ENCODE data around the gene PGAP3. TPM values are rescaled to one million over a fixed set of nuclear protein-coding genes. Genes with fewer than 3 reads are reported as not detected.

PGAP3 gene
- total RNA-seq, 1 experiment from 2014 or later, result 8.4 TPM

DNA sequence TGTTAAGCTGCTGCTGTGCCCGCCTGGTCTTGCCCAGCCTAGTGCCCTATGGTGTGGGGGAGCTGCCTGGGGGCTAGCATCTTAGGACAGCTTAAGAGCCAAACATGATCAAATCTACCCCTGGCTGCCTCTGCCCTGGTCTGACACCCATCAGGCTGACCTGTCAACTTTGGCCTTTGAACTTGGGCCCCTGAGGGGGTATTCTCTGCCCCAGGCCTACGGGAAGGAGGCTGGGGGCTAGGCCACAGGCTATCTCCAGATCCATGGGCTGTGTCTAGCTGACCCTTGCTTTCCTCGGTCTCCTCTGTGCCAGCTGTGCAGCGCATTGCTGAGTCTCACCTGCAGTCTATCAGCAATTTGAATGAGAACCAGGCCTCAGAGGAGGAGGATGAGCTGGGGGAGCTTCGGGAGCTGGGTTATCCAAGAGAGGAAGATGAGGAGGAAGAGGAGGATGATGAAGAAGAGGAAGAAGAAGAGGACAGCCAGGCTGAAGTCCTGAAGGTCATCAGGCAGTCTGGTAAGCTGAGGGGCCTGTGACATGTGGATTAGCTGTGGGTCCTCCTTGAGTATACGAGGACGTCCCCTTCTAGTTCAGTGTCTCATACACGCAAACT lies 54.2 kb downstream of the PGAP3 start:
- Histone ChIP-seq H3K27me3 (replicated peaks) (peaks cover 14% of the 10 kb centered on the region; the same call in 1 of the 2 replicates), H3K27ac (no peak overlapping the region), H3K36me3 (peaks cover 4% of the 10 kb centered on the region), H3K9me3 (replicated peaks) (no peaks in the 10 kb centered on the region), H3K4me1 (replicated peaks) (peaks cover 13% of the 10 kb centered on the region), H3K4me3 (no peak overlapping the region)
- DNase-seq (ENCODE audit: low read depth in 1 of 2, low spot score in 2 of 2), result no peak

DNA sequence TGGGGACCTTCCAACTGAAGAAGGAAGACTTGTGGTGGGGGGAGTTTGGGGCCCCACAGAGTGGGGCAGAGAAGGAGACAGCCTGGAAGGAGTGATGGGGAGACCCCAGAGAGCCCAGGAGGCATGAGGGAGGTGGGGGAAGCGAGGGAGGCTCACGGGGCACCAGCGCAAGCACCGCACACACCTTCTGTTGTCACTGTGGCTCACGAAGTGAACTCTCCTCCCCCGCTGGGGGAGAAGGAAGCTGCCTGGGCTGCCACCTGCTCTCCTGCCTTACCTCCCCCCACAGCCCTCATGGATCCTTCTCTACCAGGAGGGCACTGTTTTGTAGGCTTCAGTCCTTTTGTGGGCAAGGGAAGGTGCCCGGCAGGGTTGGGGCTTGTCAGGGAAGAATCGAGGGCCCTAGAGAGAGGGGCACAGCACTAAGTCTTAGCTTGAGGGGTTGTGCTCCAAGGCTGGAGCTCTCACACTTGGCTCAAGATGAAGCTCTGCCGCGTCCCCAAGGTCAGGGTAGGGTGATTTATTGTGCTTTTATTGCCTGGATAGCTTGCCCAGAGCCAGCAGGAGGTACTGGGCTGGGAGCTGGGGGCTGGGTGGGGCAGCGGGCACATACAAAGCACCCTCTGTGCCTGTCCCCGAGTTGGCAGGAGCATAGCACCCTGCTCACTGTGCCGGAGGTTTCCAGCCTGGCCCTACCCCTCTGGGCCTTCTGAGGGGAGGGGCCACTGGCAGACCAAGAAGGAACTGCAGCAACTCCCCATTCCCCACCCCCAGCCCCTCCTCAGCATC lies 55.5 kb downstream of the PGAP3 start:
- Histone ChIP-seq H3K4me1 (replicated peaks) (peaks cover 6% of the 10 kb centered on the region), H3K4me3 (no peak overlapping the region), H3K27me3 (replicated peaks) (peaks cover 25% of the 10 kb centered on the region), H3K9me3 (replicated peaks) (no peaks in the 10 kb centered on the region), H3K36me3 (peaks cover 4% of the 10 kb centered on the region), H3K27ac (no peak overlapping the region)
- no peak for DNase-seq (ENCODE audit: low read depth in 1 of 2, low spot score in 2 of 2)

DNA sequence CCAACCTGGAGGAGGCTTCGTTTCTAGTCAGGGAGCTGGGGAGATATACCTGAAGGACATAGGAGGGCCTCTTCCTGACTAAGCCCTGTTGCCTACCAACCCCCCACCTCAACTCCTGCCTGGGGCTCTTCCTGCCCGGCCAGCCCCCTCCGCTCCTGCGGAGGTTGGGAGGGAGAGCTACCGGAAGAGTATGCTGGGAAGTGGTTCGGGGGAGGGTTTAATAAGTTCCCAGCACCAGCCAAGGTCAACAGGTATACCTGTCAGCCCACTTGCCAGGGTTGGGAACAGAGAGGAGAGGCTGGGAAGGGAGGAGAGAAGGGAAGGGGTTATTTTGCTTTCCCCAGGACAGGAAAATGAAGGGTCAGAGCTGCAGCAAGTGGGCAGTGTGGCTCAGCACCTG lies 56.5 kb downstream of the PGAP3 start:
- peaks cover 34% of the 10 kb centered on the region for H3K27me3 ChIP-seq (replicated peaks)
- H3K4me3 ChIP-seq, result no peak overlapping the region
- H3K4me1 ChIP-seq (replicated peaks), result peaks cover 2% of the 10 kb centered on the region
- no peaks in the 10 kb centered on the region for H3K36me3 ChIP-seq
- H3K9me3 ChIP-seq (replicated peaks), result no peaks in the 10 kb centered on the region
- H3K27ac ChIP-seq, result no peak overlapping the region
- DNase-seq (ENCODE audit: low read depth in 1 of 2, low spot score in 2 of 2), result no peak

DNA sequence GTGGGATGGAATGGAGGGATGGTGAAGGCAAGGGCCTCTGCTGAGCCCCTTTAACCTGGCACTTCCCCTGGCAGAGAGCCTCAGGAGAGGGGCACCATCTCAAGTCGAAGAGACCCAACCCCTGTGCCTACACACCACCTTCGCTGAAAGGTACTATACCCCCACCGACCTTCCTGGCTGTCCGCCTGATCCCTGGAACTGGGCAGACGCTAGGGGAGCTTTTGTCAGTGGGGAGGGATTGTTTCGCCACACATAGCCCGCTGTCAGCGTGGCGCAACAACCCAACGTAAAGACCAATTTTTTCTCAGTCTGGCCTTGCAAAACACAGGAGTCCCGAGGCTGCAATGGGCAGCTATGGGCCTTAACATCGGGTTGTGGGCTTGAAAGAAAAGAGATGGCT lies 58.0 kb downstream of the PGAP3 start:
- H3K4me1 ChIP-seq (replicated peaks), result no peaks in the 10 kb centered on the region
- H3K27ac ChIP-seq, result no peak overlapping the region
- no peaks in the 10 kb centered on the region for H3K36me3 ChIP-seq
- no peak for DNase-seq (ENCODE audit: low read depth in 1 of 2, low spot score in 2 of 2)
- H3K9me3 ChIP-seq (replicated peaks), result no peaks in the 10 kb centered on the region
- H3K4me3 ChIP-seq, result no peak overlapping the region
- peaks cover 46% of the 10 kb centered on the region for H3K27me3 ChIP-seq (replicated peaks)

DNA sequence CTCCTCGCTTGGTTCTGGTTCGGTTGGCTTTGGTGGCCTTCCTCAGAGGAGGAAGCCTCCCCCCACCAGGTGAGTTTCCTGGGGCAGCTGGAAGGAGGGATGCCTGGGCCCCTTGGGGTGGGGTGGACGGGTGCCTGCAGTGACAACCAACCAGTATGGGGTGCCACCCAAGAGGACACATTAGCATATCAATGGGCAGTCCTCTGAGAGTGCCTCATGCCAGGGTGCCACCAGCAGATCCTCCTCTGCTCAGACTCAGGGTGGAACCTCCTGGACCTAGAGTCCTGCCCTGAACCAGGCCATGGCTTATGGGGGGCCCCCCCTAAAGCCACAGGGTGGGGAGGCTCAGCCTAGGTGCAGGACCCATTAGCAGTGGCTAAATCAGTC lies 58.4 kb downstream of the PGAP3 start:
- H3K27me3 ChIP-seq (replicated peaks), result peaks cover 46% of the 10 kb centered on the region

DNA sequence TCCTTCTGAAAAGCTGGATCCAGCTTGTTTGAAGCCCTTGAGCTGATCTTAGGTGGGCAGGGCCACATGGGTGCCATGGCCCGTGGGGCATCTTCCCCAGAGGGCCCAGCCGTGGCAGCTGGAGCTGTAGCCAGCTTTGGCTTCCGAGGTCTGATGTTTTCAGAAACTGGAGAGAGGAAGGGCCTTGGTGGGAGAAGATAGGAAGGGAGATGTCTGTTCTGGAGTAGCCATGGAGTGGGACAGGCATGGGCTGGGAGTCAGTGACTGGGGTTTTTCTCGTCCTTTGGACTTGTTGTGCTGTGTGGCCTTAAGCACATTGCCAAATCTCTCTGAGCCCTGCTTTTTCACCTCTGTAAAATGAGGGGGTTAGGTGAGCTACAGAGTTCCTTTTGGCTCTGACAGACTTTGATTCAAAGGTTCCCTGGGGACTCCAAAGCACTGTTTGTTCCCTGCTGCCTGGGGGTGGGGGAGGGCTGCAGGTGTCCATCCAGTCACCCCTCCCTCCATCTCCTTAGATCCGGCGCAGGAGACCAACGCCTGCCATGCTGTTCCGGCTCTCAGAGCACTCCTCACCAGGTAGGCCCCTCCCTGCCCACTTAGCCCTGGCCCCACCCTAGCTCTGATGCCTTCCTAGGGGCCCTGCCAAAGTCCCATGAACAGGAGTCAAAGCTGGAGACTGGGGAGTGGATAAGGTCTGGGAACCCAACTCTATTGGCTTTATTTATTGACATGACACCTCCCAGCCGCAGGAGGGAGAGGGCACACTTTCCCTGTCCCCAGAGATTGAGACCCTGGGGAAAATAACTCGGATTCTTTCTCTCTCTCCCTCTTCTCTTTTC lies 59.0 kb downstream of the PGAP3 start:
- Histone ChIP-seq H3K4me3 (no peak overlapping the region), H3K4me1 (replicated peaks) (no peaks in the 10 kb centered on the region), H3K27ac (no peak overlapping the region), H3K27me3 (replicated peaks) (peaks cover 46% of the 10 kb centered on the region), H3K9me3 (replicated peaks) (no peaks in the 10 kb centered on the region), H3K36me3 (no peaks in the 10 kb centered on the region)
- DNase-seq (ENCODE audit: low read depth in 1 of 2, low spot score in 2 of 2), result no peak

More for the DNA sequence above, 58.4 kb downstream of the PGAP3 start:
- no peaks in the 10 kb centered on the region for H3K4me1 ChIP-seq (replicated peaks)
- no peaks in the 10 kb centered on the region for H3K9me3 ChIP-seq (replicated peaks)
- no peaks in the 10 kb centered on the region for H3K36me3 ChIP-seq
- H3K27ac ChIP-seq, result no peak overlapping the region
- DNase-seq (ENCODE audit: low read depth in 1 of 2, low spot score in 2 of 2), result no peak
- H3K4me3 ChIP-seq, result no peak overlapping the region

DNA sequence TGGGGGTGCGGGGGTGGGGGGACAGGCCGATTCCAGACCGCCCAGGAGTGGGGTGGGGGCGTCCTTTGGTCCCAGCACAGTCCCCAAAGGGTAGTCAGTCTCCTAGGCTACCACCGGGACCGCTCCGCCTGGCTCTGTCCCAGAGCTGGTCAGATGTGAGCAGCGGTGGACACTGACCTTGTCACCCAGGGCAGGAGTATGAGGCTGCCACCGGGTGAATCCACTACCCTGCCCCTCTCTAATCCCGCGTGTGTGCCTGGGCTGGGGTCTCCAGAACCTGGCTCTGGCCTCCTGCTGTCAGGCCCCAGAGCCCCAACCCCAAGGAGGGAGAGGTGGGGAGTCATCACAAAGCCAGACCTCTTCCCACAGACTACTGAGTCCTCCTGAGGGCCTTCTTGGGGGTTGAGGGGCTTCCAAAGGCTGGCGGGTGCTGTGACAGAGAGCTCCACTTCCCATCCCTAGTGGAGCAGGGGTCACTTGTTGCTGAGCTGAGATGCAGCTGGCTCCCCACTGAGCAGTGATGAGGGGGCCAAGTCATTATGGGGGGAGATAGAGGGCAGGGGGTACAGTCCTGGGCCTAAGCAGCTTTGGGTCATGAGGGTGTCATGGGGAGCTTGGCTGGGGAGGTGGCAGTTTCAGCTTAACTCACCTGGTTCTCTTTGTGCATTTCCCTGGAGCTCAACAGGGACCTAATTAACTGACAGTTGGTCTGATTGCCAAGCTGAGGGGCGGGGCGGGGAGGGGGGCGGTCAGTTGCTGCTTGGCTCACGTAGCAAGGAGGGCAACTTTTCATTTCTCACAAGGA lies 59.9 kb downstream of the PGAP3 start:
- Histone ChIP-seq H3K4me3 (no peak overlapping the region), H3K27ac (no peak overlapping the region), H3K36me3 (no peaks in the 10 kb centered on the region), H3K4me1 (replicated peaks) (0 out of 2 replicates have a peak, but pooled peaks cover 4% of the 10 kb centered on the region), H3K27me3 (replicated peaks) (peaks cover 48% of the 10 kb centered on the region), H3K9me3 (replicated peaks) (no peaks in the 10 kb centered on the region)
- no peak for DNase-seq (ENCODE audit: low read depth in 1 of 2, low spot score in 2 of 2)

DNA sequence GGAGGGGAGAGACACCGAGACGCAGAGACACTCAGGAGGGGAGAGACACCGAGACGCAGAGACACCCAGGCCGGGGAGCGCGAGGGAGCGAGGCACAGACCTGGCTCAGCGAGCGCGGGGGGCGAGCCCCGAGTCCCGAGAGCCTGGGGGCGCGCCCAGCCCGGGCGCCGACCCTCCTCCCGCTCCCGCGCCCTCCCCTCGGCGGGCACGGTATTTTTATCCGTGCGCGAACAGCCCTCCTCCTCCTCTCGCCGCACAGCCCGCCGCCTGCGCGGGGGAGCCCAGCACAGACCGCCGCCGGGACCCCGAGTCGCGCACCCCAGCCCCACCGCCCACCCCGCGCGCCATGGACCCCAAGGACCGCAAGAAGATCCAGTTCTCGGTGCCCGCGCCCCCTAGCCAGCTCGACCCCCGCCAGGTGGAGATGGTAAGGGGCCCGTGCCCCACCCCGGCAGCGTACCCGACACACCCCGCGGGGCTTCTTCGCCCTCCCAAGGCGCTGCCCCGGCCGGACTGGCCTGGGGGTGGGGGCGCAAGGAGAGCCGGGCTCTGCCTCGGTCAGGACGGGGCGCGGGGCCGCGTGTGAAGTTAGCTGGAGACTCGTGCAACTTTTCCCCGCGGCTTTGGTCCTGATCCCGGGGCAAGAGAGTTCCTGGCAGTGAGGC lies 60.7 kb downstream of the PGAP3 start:
- H3K27me3 ChIP-seq (replicated peaks), result peaks cover 47% of the 10 kb centered on the region
- no peaks in the 10 kb centered on the region for H3K9me3 ChIP-seq (replicated peaks)
- H3K27ac ChIP-seq, result no peak overlapping the region
- DNase-seq (ENCODE audit: low read depth in 1 of 2, low spot score in 2 of 2), result no peak
- no peak overlapping the region for H3K4me3 ChIP-seq
- peaks cover 7% of the 10 kb centered on the region for H3K4me1 ChIP-seq (replicated peaks)
- H3K36me3 ChIP-seq, result no peaks in the 10 kb centered on the region

DNA sequence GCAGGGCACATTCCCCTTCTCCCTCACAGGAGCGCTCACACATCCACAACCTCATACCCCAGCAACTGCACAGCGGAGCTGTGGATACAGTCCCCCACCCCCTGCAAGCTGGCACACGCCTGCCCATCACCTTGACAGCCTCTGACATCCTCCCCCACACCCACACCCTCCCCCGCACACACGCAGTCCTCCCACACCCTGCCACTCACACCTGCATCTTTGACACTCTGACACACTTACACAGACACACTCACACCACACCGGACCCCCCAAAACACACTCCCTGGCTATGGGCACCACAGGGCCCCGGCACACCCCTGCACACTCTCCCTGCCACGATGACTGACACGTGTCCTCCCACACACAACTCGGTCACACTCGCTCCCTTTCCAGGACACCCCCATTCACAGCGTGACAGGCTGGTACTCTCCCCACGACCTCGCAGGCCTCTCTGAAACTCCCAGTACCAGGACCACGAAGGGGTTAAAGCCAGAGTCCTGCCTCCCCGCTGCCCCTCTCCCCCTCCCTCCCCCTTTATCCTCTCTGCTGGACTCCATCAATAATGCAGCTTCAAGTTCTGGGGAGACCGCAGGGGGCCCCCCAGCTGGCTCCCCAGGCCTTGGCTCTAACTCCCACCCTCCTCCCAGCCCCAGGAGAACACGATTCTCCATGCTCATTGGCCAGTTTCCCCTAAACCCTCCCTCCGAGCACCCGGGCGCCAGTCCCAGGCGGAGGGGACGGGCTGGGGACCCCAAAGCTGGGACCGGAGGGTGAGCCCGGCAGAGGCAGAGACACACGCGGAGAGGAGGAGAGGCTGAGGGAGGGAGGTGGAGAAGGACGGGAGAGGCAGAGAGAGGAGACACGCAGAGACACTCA lies 61.4 kb downstream of the PGAP3 start, which contains the start of gene PPP1R1B:
PPP1R1B (plus strand) TSS at position 782 of the 876 bp plus-strand sequence. CDS start 441 bp downstream, outside the sequence.
- H3K27ac ChIP-seq, result no peak within 1 kb of the TSS
- H3K4me1 ChIP-seq (replicated peaks), result peaks cover 8% of the 10 kb centered on the region
- H3K27me3 ChIP-seq (replicated peaks), result peaks cover 42% of the 10 kb centered on the region
- no peak for DNase-seq (ENCODE audit: low read depth in 1 of 2, low spot score in 2 of 2)
- no peak within 1 kb of the TSS for H3K4me3 ChIP-seq
- H3K36me3 ChIP-seq, result no peaks in the 10 kb centered on the region
- no peaks in the 10 kb centered on the region for H3K9me3 ChIP-seq (replicated peaks)

DNA sequence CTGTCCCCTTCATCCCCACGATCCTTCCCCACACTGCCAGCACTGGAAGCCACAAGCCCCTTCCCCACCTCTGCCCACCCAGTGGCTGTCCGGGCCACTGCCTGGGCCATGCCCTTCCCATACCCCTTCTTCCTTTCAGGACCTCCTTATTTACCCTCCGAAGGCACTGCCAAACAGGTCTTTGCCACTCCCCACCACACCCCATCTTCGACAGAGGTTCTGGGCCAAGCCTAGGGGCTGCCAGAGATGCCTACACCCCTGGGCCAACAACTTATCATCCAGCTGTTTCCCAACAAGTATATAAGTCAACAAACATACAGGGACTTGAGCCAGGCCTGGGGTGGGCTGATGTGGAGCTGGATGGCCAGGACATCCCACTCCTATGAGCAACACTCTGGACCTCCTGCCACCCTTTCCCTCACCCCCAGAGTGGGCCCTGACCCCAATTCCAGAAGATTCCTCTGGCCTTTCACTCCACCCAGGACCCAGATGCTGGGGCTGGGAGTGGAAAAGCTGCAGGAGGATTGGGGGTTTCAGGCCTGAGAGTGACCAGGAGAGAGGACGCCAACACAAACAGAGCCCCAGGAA lies 62.6 kb downstream of the PGAP3 start:
- no peaks in the 10 kb centered on the region for H3K36me3 ChIP-seq
- DNase-seq (ENCODE audit: low read depth in 1 of 2, low spot score in 2 of 2), result no peak
- H3K4me3 ChIP-seq, result no peak overlapping the region
- no peak overlapping the region for H3K27ac ChIP-seq
- peaks cover 8% of the 10 kb centered on the region for H3K4me1 ChIP-seq (replicated peaks)
- peaks cover 38% of the 10 kb centered on the region for H3K27me3 ChIP-seq (replicated peaks)
- no peaks in the 10 kb centered on the region for H3K9me3 ChIP-seq (replicated peaks)

DNA sequence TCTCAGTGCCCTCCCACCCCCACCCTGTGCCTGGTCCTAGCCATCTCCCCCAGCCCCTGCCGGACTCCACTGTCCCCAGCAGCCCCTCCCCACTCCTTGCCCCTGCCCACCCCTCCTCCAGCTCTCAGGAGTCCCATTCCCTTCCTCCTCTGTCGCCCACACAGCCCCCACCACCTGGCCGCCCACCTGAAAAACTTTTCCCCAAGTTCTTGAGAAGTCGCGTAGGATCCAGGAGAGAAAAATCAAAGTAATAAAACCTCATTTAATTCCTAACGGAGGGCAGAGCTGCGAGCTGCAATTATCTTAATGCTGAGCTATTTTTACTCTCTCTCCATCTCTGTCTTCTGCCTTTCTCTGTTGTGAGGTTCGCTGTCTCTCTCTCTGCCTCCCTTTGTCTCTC lies 63.5 kb downstream of the PGAP3 start:
- no peak for DNase-seq (ENCODE audit: low read depth in 1 of 2, low spot score in 2 of 2)
- peaks cover 8% of the 10 kb centered on the region for H3K4me1 ChIP-seq (replicated peaks)
- H3K27me3 ChIP-seq (replicated peaks), result peaks cover 34% of the 10 kb centered on the region
- no peak overlapping the region for H3K4me3 ChIP-seq
- H3K9me3 ChIP-seq (replicated peaks), result no peaks in the 10 kb centered on the region
- H3K36me3 ChIP-seq, result no peaks in the 10 kb centered on the region
- no peak overlapping the region for H3K27ac ChIP-seq

All from SJSA1 (cell line).